GM19238 (cell line): ENCODE results near the gene HSPB7.
"Not testable (repeated sequence)": the region's sequence is repeated elsewhere in the genome, so short reads cannot be mapped to it uniquely, and the experiment has no call there.

Experiments
- DNase-seq: peaks from one replicate; pipeline ENCODE4 v3.0.0; 2011; ENCODE audit warnings: low spot score; ENCODE audit not compliant: insufficient read length

Gene HSPB7

DNA sequence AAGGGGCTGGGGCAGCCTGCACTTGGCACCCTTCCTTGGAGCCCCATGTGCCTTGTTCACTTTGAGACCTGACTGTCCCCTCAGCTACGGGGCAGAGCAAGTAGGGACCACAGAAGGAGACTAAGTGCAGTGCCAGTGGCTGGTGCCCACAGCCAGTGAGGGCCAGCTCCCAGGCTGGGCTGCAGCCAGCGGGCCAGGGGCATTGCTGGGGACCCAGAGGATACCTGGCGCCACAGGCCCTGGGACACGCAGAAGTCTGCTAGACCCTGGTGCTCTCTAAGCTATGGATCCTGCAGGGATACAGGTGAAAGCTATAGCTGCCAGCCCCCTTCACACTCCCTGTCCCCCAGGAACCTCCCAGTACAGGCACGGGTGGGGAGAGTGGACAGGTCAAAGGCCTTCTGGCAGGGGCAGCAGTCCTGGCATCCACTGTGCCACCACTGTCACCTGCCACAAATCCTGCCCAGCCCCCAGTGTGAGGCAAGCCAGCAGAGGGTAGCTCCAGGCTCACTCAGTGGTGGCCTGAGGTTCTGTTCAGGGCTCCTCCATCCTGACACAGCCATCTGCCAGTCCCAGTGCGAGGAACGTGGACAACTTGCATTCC, 5.3 kb upstream of the HSPB7 start:
- no peak for DNase-seq

DNA sequence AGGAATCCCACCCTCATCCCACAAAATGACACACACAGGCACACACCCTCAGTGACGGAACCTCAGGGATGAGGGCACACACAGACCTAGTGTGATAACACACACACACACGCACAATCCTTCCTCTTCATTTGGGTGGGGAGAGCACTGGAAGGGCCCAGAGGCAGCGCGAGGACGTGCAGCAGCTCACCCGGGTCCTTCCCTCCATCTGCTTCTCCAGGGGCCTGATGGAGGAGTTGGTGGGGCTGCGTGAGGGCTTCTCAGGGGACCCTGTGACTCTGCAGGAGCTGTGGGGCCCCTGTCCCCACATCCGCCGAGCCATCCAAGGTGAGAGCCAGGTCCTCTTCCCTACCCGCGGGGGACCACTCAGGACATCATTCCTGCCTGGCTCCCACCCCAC, 4.5 kb upstream of the HSPB7 start:
- DNase-seq, result no peak

DNA sequence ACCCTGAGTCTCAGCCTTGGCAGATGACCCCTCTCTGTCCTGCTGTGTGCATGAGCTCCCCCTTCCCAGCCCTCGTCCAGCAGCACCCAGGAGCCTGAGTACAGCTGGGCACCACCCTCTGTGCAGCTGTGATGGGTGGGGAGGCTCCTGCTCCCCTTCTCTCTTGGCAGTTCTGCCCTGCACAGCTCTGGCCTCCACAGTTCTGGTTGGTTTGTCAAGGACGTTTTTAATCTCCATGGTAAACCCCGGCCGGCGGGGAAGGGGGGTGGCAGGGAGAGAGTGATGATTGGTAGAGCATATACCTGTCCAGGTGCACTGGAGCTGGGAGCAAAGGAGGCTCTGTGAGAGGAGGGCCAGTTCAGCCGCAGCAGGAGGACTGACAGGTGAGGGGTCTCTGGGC, 3.8 kb upstream of the HSPB7 start, which contains the start of gene CLCNKA:
CLCNKA (plus strand) TSS at position 356 of the 400 bp plus-strand sequence. CDS start 584 bp downstream, outside the sequence.
- DNase-seq, result no peak

GRCh38 chr1:16020878-16021277, 3.0 kb upstream of the HSPB7 start:
- not testable (repeated sequence) for DNase-seq

DNA sequence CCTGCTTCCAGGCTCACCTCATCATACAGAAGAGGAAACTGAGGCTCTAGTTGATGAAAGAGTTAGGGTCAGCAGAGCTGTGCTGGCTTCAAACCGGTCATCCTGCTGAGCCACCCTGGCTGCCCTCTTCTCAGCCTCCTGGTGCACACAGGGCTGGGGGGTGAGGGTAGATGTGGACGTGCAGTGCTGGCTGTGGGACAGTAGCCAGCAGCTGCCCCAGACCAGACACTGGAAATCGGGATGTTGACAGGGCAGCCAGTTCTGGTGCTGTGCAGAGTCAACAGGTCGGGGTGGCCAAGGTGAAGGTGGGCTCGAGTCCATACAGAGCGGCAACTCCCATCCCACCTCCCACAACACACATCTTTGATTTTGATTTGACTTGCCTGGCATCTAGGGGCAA, 2.5 kb upstream of the HSPB7 start:
- no peak for DNase-seq

DNA sequence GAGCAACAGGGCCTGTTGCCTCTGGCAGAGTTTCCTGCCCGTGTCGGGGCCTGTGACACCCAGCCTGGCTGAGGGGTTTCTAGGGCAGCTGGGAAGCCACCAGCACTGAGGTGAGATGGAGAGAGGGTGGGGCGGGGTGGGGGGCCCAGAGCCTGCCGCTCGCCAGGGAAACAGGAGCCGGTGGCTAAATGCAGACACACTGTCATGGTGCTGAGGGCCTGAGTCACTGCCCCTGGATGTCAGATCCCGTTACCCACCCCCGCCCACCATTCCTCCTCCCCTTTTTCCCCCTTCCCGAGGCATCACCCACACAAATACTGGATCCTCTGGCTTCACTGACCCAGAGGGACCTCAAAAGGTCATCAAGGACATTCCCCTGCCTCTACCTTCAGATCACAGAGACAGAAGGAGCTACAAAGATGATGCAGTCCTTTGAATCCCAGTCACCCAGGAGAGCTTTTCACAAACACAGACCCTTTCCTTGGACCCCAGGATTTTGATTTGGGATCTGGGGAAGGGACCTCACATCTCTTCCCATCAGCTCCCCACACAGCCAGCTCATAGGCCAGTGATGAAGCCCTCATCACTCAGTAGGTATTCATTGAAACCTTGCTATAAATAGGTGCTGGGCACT, 1.9 kb upstream of the HSPB7 start:
- DNase-seq, result no peak

DNA sequence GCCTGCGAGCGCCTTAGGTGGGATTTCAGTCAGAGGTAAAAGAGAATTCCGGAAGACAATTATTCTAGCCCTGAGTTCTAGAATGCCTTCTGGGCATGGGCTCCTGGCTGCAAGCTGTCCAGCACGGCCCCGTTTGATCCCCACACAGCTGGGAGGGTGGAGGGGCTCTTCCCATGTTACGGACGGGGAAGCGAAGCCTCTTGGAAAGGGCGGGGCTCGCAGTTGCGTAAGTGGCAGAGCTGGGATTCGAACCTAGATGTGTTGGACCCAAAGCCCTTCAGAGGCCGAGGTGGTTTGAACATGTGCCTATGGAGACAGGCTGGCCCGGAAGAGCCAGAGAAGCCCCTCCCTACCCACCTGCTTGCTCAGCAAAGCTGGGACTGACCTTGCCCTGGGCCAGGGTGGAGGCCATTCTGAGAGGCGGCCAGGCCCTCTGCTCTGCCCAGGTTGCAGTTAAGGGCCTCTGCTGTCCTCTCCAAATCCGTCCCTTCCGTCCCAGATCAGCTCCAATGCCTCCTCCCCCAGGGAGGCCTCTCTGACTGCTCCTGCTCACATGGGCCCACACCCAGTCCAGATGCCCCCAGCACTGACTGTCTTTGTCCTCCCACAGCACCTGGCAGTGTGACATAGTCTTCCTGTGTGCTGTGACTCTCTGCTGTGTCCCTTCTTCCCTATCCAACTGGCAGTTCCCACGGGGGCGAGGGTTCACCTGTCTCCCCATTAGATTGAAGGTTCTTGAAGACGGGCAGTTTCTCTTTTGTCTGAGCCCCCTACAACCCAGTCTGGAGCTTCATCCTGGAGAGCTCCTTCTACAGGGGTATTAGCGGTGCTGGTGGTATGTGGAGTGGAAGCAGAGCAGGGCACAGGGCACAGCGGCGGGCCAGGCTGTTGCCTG, 1.2 kb upstream of the HSPB7 start:
- DNase-seq, result no peak

GRCh38 chr1:16018308-16018707, 465 bp upstream of the HSPB7 start:
- DNase-seq, result no peak

DNA sequence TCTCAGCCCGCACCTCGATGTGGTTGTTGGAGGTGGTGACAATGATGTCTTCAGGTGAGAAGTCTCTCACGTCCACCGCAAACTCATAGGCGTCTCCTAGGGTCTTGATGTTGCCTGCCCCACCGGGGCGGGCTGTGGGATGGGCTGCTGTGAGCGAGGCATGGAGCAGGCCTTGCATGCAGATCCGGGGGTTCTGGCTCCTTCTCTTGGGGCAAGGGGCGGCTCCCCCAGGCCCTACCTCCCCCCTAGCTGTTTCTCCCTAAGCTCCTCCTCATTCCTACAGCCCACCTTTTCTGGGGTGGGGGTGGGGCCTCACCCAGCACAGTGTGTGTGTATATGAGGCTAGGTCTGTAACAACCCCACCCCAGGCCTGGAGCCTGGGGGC, 775 bp downstream of the HSPB7 start:
- no peak for DNase-seq

- DNase-seq, result no peak
These were observed 1.6 kb downstream of the HSPB7 start for GRCh38 chr1:16015960-16016901.

GRCh38 chr1:16015491-16015890, 2.4 kb downstream of the HSPB7 start:
- no peak for DNase-seq

GRCh38 chr1:16014509-16015482, 3.0 kb downstream of the HSPB7 start:
- DNase-seq, result no peak

DNA sequence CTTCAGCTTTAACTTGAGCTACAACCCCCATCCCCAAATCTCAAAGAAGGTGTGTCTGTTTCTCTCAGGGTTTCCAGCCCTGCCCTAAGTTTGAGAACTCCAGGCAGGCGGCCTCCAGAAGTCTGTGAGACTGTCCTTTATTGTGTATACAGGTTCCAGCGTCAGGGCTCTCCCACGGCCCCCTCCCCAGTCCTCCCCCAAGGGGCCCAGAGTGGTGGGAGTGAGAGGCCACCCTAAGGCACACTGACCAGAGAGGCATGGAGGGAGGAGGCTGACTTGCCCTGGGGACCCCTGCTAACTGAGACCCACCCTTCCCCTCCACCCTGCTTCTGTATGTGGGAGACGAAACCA, 4.0 kb downstream of the HSPB7 start:
- no peak for DNase-seq

DNA sequence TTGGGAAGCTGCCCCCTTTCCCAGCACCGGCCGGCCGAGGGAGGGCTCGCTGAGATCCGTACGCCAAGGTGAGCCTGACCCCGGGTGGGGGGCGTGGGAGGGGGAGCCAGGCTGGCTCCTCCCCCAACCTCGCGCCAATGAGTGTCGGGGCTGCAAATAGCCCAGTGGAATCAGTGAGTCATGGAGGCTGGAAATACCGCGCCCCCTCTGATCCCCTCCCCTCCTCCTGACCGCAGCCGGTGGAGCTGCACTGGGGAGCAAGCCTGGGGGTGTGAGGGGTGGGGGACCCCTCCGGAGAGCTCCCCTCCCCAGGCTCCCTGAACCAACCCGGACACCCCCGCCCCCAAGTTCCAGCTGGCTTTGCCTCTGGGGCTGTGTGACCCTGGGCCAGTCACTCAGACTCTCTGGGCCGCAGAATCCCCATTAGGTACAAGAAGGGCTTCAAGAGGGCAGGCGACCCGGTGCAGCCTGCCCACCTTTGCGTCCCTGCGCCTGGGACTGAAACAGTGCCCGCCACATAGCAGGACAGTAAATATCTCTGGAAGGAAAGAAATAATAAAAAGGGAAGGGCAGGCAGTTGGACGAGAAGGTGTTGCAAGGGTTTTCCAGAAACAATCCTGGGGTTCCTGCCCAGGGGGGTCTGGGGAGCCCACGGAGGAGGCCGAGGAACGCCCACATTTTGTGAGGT, 4.5 kb downstream of the HSPB7 start:
- DNase-seq, result no peak

- DNase-seq, result no peak
These were observed 5.1 kb downstream of the HSPB7 start for GRCh38 chr1:16012590-16013219.

- DNase-seq, result no peak
These were observed 5.8 kb downstream of the HSPB7 start for GRCh38 chr1:16011936-16012589.

DNA sequence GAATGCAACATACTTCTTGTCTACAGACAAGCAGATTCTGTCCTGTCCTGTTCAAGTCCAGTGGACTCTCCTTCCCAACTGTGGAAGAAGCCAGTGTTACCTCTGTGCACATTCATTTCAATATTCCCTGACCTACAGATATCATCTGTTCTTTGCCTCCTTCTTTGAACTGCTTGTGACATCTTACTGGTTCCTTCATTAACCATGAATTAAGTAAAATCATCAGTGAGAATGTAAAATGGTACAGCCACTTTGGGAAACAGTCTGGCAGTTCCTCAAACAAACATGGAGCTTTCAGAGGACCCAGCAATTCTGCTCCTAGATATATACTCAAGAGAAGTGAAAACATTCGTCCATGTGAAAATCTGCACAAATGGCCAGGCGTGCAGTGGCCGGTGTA, 7.0 kb downstream of the HSPB7 start:
- DNase-seq, result no peak

DNA sequence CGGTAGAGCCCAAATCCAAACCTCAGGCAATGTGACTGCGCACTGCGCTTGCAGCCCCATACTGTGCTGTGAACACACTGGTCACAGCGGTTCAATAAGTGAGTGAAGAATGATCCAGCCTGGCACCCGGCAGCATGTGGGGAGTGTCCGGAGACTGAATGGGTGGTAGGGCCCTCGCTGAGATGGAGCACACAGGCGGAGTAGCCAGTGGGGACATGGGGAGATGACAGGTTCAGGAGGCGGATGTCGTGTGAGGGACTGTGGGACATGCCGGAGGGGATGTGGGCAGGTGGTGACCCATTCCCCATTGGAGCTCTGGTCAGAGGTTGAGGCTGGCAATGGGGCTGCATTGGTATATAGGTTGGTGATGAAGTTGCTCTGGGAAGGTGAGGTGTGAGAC, 8.2 kb downstream of the HSPB7 start:
- no peak for DNase-seq

- peak; percentile 60 for DNase-seq
These were observed 8.8 kb downstream of the HSPB7 start for GRCh38 chr1:16009030-16009460.
